ENCODE measurements around the gene ZNF500. TPM values are rescaled to one million over a fixed set of nuclear protein-coding genes. Genes with fewer than 3 reads are reported as not detected.

Gene ZNF500
- polyA plus RNA-seq, 3 donors from 2014 or later = 4.4 to 13.1 (median 8.9) TPM

DNA sequence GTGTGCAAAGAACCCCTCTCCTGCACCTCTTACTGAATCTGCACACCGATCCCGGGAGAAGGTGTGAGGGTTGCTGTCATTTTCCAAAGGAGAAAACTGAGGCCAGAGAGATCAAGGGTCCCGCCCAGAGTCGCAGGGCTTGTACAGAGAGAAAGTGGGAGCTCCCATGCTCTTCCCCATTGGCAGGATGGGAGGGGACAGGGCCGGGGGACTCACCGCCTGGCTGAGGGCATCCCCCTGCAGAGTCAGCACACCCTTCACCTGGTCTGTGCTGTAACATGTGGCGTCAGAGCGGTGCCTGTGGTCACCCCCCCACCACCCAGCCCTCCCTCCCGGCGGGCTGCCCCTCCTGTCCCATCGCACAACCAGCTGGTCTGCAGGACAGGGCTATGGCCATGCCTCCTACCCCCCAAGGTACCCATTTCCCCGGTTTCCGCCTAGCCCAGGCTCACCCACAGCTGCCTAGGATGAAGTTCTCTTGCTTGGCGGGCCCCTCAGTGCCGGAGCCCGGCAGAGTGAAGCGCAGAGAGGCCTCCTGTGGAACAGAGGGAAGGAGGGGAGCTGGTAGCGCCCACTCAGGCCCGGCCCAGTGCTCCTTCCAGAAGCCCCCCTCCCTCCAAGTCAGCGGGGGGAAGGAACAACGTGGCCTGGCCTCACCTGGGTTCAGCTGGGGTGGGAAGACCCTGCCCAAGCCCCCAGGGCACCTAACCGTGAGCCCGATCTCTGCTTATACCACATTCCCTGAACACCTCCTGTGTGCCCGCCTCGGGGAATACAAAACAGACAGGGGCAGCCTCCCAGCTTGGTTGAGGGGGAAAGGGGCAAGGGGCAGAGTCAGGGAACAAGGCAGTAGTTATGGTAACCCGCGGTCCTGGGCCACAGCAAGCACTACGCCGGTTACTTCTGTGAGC, 34.3 kb upstream of the ZNF500 start:
- H3K36me3 Mint-ChIP-seq = no peaks in the 10 kb centered on the region
- H3K4me3 Mint-ChIP-seq = peak overlapping the region; percentile 71 to 85 (median 79)
- peaks cover 11 to 14% of the 10 kb centered on the region in 2 donors for H3K4me1 Mint-ChIP-seq
- H3K27me3 Mint-ChIP-seq (ENCODE audit: low read depth in 3 of 3) = peaks cover 0 to 2% (median 0%) of the 10 kb centered on the region in 3 donors
- DNase-seq = no peak
- H3K9me3 Mint-ChIP-seq = no peaks in the 10 kb centered on the region
- peak overlapping the region in 2 of 6 donors; percentile 43 to 48 for H3K27ac Mint-ChIP-seq

- peak overlapping the region in 3 of 6 donors; percentile 16 to 40 (median 17) for H3K27ac Mint-ChIP-seq
- no peak for DNase-seq
- H3K27me3 Mint-ChIP-seq (ENCODE audit: low read depth in 3 of 3) = peaks cover 0 to 2% (median 0%) of the 10 kb centered on the region in 3 donors
Measured at GRCh38 chr16:4800290-4801041, 33.5 kb upstream of the ZNF500 start.

GRCh38 chr16:4799171-4799855, 32.4 kb upstream of the ZNF500 start:
- Mint-ChIP-seq H3K36me3 (no peaks in the 10 kb centered on the region), H3K9me3 (no peaks in the 10 kb centered on the region), H3K27me3 (ENCODE audit: low read depth in 3 of 3) (peaks cover 0 to 2% (median 0%) of the 10 kb centered on the region in 3 donors), H3K4me3 (peak overlapping the region in 1 of 5 donors; percentile 21), H3K4me1 (peaks cover 11 to 14% of the 10 kb centered on the region in 2 donors), H3K27ac (no peak overlapping the region)
- DNase-seq = no peak

More at GRCh38 chr16:4800290-4801041, 33.5 kb upstream of the ZNF500 start:
- Mint-ChIP-seq H3K4me1 (peaks cover 11 to 14% of the 10 kb centered on the region in 2 donors), H3K36me3 (no peaks in the 10 kb centered on the region), H3K4me3 (peak overlapping the region; percentile 7 to 55 (median 48)), H3K9me3 (no peaks in the 10 kb centered on the region)

- Mint-ChIP-seq H3K27me3 (ENCODE audit: low read depth in 3 of 3) (peaks cover 0 to 2% (median 0%) of the 10 kb centered on the region in 3 donors), H3K36me3 (no peaks in the 10 kb centered on the region), H3K4me1 (peaks cover 7 to 12% of the 10 kb centered on the region in 2 donors), H3K27ac (no peak overlapping the region), H3K9me3 (no peaks in the 10 kb centered on the region), H3K4me3 (no peak overlapping the region)
- DNase-seq = no peak
Measured at GRCh38 chr16:4798456-4798855, 31.5 kb upstream of the ZNF500 start.

DNA sequence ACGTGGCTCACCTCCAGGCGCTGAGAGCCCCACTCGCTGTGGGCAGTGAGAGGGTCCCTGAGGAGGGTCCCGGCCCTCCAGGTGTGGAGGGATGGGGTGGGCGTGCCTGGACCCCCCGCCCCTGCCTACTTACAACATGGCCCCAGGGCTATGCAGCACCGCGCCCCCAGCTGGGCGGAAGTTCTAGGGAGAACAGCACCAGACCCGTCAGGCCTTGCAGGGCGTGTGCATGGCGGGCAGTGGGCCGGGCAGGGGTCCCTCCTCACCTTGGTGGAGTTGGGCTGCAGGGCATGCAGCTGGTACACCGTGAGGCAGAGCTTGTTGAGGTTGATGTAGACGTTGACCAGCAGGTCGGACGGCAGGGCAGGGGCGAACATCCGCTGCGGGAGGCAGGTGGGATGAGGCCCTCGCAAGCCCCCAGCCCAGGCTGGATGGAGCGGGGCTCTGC, 30.9 kb upstream of the ZNF500 start:
- no peak overlapping the region for H3K4me3 Mint-ChIP-seq
- no peaks in the 10 kb centered on the region for H3K27me3 Mint-ChIP-seq (ENCODE audit: low read depth in 3 of 3)
- no peak for DNase-seq
- H3K27ac Mint-ChIP-seq = no peak overlapping the region
- H3K36me3 Mint-ChIP-seq = no peaks in the 10 kb centered on the region
- peaks cover under 1 to 7% of the 10 kb centered on the region in 2 donors for H3K4me1 Mint-ChIP-seq
- no peaks in the 10 kb centered on the region for H3K9me3 Mint-ChIP-seq

- no peaks in the 10 kb centered on the region for H3K9me3 Mint-ChIP-seq
- H3K27ac Mint-ChIP-seq = no peak overlapping the region
- H3K4me3 Mint-ChIP-seq = no peak overlapping the region
- no peak for DNase-seq
- peaks cover 0 to 7% of the 10 kb centered on the region in 2 donors for H3K4me1 Mint-ChIP-seq
- H3K27me3 Mint-ChIP-seq (ENCODE audit: low read depth in 3 of 3) = no peaks in the 10 kb centered on the region
- no peaks in the 10 kb centered on the region for H3K36me3 Mint-ChIP-seq
Measured at GRCh38 chr16:4796982-4797804, 30.2 kb upstream of the ZNF500 start.

- Mint-ChIP-seq H3K27ac (no peak overlapping the region), H3K9me3 (no peaks in the 10 kb centered on the region), H3K36me3 (no peaks in the 10 kb centered on the region), H3K27me3 (ENCODE audit: low read depth in 3 of 3) (no peaks in the 10 kb centered on the region), H3K4me3 (no peak overlapping the region), H3K4me1 (peaks cover 0 to 7% of the 10 kb centered on the region in 2 donors)
- no peak for DNase-seq
Measured at GRCh38 chr16:4795828-4796572, 29.0 kb upstream of the ZNF500 start.

DNA sequence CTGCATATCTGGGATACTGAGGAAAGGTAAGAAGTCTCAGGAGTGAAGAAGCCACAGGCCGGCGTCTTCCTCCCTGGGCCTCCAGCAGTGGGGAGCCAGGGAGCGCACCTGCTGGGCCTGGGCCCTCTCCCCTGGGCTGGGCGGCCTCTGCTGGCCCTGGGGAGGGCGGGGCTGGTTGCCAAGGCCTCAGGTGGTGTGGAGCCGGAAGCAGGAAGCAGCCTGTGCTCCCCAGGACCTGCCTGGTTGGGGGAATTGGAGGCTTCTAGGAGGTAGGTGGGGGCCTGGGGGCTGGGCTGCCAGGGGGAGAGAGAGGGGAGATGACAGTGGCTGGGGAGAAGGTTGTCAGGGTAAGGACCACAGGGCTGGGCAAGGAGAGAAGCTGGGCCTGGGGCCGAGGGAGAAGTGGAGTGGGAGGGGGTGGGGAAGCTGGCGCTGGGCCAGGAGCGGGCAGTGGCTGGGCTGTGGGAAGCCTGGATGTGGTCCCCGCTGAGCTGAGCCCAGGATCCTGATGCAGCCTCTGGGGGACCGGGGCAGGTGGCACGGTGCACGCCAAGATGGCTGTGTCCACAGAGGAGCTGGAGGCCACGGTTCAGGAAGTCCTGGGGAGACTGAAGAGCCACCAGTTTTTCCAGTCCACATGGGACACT, 28.3 kb upstream of the ZNF500 start, which contains the start of gene SMIM22:
SMIM22 (plus strand) TSS at position 189 of the 647 bp plus-strand sequence; CDS start at position 555, 366 bp downstream.
- H3K27ac Mint-ChIP-seq = no peak within 1 kb of the TSS

GRCh38 chr16:4792951-4793513, 26.1 kb upstream of the ZNF500 start:
- no peak for DNase-seq
- H3K4me1 Mint-ChIP-seq = no peaks in the 10 kb centered on the region
- H3K4me3 Mint-ChIP-seq = no peak overlapping the region
- peaks cover 0 to 5% (median 2%) of the 10 kb centered on the region in 3 donors for H3K27me3 Mint-ChIP-seq (ENCODE audit: low read depth in 3 of 3)
- no peak overlapping the region for H3K27ac Mint-ChIP-seq
- no peaks in the 10 kb centered on the region for H3K36me3 Mint-ChIP-seq
- H3K9me3 Mint-ChIP-seq = no peaks in the 10 kb centered on the region

More for the DNA sequence above, 28.3 kb upstream of the ZNF500 start, which contains the start of gene SMIM22:
- Mint-ChIP-seq H3K4me3 (no peak within 1 kb of the TSS), H3K9me3 (no peaks in the 10 kb centered on the region), H3K36me3 (no peaks in the 10 kb centered on the region), H3K27me3 (ENCODE audit: low read depth in 3 of 3) (peaks cover 0 to 2% (median 0%) of the 10 kb centered on the region in 3 donors), H3K4me1 (peaks cover 0 to under 1% of the 10 kb centered on the region in 2 donors)
- no peak for DNase-seq

DNA sequence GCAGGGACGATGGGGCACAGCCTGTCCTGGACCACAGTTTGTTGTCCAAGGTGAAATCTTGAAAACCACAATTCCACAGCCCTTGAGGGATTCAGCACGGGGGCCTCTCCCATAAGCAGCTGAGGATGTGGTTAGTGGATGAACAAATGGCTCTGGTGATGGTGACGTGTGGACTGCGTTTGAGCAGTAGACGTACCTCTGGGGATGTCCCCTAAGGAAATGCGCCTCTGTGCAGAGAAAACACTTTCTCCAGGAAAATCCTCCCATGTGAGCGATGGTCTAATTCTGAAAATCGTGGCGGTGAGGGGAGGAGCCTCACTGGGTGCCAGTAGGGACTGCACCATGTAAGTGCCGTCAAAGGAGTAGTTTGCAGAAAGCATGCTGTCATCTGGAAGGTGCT, 23.9 kb upstream of the ZNF500 start:
- H3K27me3 Mint-ChIP-seq (ENCODE audit: low read depth in 3 of 3) = peaks cover 0 to 5% (median 3%) of the 10 kb centered on the region in 3 donors
- DNase-seq = no peak
- no peak overlapping the region for H3K27ac Mint-ChIP-seq
- H3K4me1 Mint-ChIP-seq = no peaks in the 10 kb centered on the region
- no peak overlapping the region for H3K4me3 Mint-ChIP-seq
- no peaks in the 10 kb centered on the region for H3K9me3 Mint-ChIP-seq
- no peaks in the 10 kb centered on the region for H3K36me3 Mint-ChIP-seq

DNA sequence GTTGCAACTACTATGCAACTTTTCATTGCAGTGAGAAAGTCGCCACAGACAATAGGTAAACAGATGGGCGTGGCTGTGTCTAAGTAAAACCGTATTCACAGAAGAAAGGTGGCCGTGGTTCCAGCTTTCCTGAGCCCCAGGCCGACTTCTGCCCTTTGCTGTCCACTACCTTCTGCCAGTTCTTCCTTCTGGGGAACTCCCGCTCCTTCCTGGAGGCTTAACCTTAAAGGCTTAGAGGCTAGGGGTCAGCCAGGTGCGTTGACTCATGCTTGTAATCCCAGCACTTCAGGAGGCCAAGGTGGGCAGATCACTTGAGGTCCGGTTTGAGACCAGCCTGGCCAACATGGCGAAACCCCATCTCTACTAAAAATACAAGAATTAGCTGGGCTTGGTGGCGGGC, 23.3 kb upstream of the ZNF500 start:
- no peaks in the 10 kb centered on the region for H3K9me3 Mint-ChIP-seq
- peaks cover 0 to 5% (median 3%) of the 10 kb centered on the region in 3 donors for H3K27me3 Mint-ChIP-seq (ENCODE audit: low read depth in 3 of 3)
- no peaks in the 10 kb centered on the region for H3K4me1 Mint-ChIP-seq
- H3K4me3 Mint-ChIP-seq = no peak overlapping the region
- DNase-seq = no peak
- H3K27ac Mint-ChIP-seq = no peak overlapping the region
- no peaks in the 10 kb centered on the region for H3K36me3 Mint-ChIP-seq
